Measurements from ENCODE around the gene OR2T5.
"Not testable (repeated sequence)": the region's sequence is repeated elsewhere in the genome, so short reads cannot be mapped to it uniquely, and the experiment has no call there.

The OR2T5 gene

DNA sequence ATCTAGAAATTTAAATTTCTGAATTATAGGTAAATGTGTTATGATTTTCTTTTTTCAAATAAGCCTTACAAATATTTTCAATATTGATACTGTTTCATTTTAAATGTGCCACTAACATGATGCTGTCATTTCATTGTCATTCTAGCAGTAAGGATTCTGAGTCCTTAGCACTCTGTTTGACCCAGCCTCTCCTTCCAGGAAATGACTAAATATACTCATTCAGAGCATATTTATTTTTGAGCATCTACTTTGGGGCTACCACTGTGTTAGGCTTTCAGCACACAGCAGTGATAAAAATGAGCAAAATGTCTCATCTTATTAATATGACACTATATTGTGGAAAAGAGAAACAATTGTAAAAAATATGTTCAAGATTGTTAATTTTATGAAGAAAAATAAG, 21.8 kb downstream of the OR2T5 start:
- DNase-seq, result not testable (repeated sequence)

DNA sequence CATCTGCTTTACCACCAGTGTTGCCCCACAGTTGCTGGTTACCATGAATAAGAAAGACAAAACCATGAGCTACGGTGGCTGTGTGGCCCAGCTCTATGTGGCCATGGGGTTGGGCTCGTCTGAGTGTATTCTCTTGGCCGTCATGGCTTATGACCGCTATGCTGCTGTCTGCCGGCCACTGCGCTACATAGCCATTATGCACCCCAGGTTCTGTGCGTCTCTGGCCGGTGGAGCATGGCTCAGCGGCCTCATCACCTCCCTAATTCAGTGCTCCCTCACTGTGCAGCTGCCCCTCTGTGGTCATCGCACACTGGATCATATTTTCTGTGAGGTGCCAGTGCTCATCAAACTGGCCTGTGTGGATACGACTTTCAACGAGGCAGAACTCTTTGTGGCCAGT, 33.5 kb downstream of the OR2T5 start:
- no peak for DNase-seq

DNA sequence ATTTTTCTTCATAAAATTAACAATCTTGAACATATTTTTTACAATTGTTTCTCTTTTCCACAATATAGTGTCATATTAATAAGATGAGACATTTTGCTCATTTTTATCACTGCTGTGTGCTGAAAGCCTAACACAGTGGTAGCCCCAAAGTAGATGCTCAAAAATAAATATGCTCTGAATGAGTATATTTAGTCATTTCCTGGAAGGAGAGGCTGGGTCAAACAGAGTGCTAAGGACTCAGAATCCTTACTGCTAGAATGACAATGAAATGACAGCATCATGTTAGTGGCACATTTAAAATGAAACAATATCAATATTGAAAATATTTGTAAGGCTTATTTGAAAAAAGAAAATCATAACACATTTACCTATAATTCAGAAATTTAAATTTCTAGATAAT, 49.1 kb downstream of the OR2T5 start:
- DNase-seq, result not testable (repeated sequence)

Data from activated gamma-delta T cell treated with Interleukin-2 at 50 U/mL for 16 hours (primary cell).